ENCODE measurements around the gene FANCB.

The FANCB gene

DNA sequence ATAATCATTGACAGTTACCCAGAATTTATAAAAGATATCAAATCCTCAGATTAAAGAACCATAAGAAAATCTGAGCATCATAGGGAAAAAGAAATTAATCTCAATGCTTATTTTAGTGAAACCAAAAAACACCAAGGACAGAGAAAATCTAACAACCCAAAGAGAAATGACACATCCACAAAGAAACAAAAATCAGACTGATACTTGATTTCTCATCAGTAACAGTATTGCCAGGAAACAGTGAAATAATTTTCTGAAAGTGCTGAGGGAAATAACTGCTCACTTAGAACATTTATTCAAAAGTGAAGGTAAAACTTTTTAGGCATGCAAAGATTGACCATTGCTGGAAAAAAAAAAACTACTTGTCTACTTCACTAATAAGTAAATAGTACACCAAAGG is 11.0 kb upstream of the FANCB start:
- FAIRE-seq (no peak), DNase-seq (ENCODE audit: insufficient read length, low spot score) (no peak)
- TF ChIP-seq, protein P1, sequence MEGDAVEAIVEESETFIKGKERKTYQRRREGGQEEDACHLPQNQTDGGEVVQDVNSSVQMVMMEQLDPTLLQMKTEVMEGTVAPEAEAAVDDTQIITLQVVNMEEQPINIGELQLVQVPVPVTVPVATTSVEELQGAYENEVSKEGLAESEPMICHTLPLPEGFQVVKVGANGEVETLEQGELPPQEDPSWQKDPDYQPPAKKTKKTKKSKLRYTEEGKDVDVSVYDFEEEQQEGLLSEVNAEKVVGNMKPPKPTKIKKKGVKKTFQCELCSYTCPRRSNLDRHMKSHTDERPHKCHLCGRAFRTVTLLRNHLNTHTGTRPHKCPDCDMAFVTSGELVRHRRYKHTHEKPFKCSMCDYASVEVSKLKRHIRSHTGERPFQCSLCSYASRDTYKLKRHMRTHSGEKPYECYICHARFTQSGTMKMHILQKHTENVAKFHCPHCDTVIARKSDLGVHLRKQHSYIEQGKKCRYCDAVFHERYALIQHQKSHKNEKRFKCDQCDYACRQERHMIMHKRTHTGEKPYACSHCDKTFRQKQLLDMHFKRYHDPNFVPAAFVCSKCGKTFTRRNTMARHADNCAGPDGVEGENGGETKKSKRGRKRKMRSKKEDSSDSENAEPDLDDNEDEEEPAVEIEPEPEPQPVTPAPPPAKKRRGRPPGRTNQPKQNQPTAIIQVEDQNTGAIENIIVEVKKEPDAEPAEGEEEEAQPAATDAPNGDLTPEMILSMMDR (IDR thresholded peaks at IDR 0.05; ENCODE audit: insufficient read depth, missing control alignments), result no peak

DNA sequence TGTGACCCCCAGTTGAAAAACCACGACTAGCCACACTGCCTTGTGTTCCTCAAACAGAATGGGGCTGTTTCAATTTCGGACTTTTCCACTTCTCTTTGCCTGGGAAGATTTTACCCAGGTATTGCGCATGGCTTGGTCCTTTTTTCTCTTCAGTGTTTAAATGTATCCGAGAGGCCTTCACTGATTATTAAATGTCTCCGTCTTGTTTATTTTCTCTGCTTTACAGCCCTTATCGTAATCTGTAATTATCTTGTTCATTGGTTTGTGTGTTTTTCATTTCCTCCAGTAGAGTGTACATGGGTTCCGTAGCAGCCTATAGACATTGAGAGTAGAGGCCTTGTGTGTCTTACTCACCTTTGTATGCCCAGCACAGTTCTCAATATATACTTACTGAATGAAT is 2.8 kb upstream of the FANCB start:
- TF ChIP-seq, protein P1 (IDR thresholded peaks at IDR 0.05; ENCODE audit: insufficient read depth, missing control alignments), result no peak
- FAIRE-seq (no peak), DNase-seq (ENCODE audit: insufficient read length, low spot score) (no peak)

GRCh38 chrX:14873676-14874049 is 794 bp upstream of the FANCB start:
- TF ChIP-seq, protein P1 (IDR thresholded peaks at IDR 0.05; ENCODE audit: insufficient read depth, missing control alignments), result no peak
- DNase-seq (ENCODE audit: insufficient read length, low spot score) (no peak), FAIRE-seq (no peak)

GRCh38 chrX:14872355-14872754 is 514 bp downstream of the FANCB start:
- peak; percentile 58 for FAIRE-seq
- no peak for DNase-seq (ENCODE audit: insufficient read length, low spot score)
- TF ChIP-seq, protein P1 (IDR thresholded peaks at IDR 0.05; ENCODE audit: insufficient read depth, missing control alignments), result no peak

DNA sequence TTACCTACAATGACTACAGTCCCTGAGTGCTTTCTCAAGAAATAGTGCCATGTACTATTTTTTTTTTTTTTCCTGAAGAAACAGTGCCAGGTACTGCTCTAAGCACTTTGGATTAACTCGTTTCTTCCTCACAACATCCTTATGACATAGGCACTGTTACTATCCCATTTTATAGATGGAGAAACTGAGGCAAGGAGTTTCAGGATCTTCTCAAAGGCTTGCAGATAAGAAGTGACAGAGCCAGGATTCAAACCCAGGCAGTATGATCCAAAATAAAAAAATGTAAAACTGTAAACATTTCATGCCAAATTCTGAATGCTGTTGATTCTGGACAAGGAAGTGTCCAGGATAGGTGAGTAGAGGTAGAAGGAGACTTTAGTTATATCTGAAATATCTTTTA is 1.1 kb downstream of the FANCB start:
- DNase-seq (ENCODE audit: insufficient read length, low spot score) (no peak), FAIRE-seq (no peak)
- TF ChIP-seq, protein P1 (IDR thresholded peaks at IDR 0.05; ENCODE audit: insufficient read depth, missing control alignments), result no peak

DNA sequence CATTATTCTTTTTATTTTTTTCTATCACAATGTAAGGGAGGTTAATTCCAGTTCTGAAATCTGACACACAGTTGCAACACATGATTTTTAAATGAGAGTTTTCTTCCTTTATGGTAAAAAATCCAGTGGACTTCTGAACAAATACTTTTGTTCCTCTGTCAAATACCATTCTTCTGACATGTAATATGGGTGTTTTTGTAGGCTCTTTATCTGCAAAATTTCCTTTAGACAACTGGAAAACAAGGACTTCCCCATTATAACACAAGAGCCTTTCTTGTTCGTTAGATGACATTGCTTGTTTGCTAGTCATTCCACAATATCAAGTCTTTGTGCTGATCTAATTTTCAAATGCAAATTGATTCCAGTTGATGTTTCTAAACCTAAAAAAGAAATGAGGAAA is 7.7 kb downstream of the FANCB start:
- DNase-seq (ENCODE audit: insufficient read length, low spot score) (no peak), FAIRE-seq (no peak)
- TF ChIP-seq, protein P1 (IDR thresholded peaks at IDR 0.05; ENCODE audit: insufficient read depth, missing control alignments), result no peak

DNA sequence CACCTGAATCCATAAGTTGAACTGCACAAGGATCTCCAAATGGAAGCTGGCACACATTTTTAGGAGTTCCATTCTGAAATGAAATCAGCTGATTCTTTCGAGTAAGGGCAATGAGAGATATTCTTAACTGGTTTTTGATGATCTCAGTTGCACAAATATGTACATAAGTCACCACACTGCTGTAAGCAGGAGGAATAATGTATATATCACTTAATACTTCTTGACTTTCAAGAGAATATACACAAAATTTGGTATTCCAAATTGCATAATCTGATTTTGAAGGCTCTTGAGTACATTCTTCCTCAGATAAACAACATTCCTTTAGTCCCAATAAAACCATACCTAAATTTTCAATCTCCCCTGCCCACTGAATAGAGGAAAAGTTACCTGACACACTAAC is 8.2 kb downstream of the FANCB start:
- DNase-seq (ENCODE audit: insufficient read length, low spot score) (no peak), FAIRE-seq (no peak)
- TF ChIP-seq, protein P1 (IDR thresholded peaks at IDR 0.05; ENCODE audit: insufficient read depth, missing control alignments), result no peak
